Type B pancreatic cell (in vitro differentiated cells): Measurements from ENCODE around the gene STK33. TPM values are rescaled to one million over a fixed set of nuclear protein-coding genes. Genes with fewer than 3 reads are reported as not detected.

Experiments used
- DNase-seq: peaks from one replicate; pipeline ENCODE4 v3.0.0; 2021; ENCODE audit warnings: mixed read lengths; ENCODE audit not compliant: unreplicated experiment; ENCODE audit errors: extremely low spot score
- H3K27ac Mint-ChIP-seq: 2 replicates; pipeline ENCODE4 v1.8.0; 2021; ENCODE audit warnings: mild to moderate bottlenecking, mixed read lengths
- H3K27me3 Mint-ChIP-seq: 2 replicates; pipeline ENCODE4 v1.8.0; 2021; ENCODE audit warnings: mixed read lengths
- H3K36me3 Mint-ChIP-seq: 2 replicates; pipeline ENCODE4 v1.8.0; 2021; ENCODE audit warnings: mixed read lengths
- H3K4me1 Mint-ChIP-seq: one replicate; pipeline ENCODE4 v1.8.0; 2021; ENCODE audit warnings: mixed read lengths; ENCODE audit not compliant: unreplicated experiment
- H3K4me3 Mint-ChIP-seq: 2 replicates; pipeline ENCODE4 v1.8.0; 2021; ENCODE audit warnings: mild to moderate bottlenecking, mixed read lengths
- H3K9me3 Mint-ChIP-seq: 2 replicates; pipeline ENCODE4 v1.8.0; 2021; ENCODE audit warnings: mixed read lengths
- total RNA-seq: library from RNA; stranded (reverse); gene quantifications from 2 replicates; pipeline ENCODE4 v1.2.1, GENCODE V29; 2021; ENCODE audit warnings: low replicate concordance
- TF ChIP-seq, protein P1 (sequence below): fragments of 200-600 bp; sonication (generic); conservative IDR thresholded peaks from 2 replicates; pipeline ENCODE4 v1.5.0; 2021; ENCODE audit warnings: antibody characterized with exemption, mild to moderate bottlenecking

Gene STK33
- total RNA-seq, 1 donor from 2014 or later: 20.3 TPM

- no peak overlapping the region for H3K27ac Mint-ChIP-seq
Observed at GRCh38 chr11:8381343-8381742, 212.7 kb downstream of the STK33 start.

DNA sequence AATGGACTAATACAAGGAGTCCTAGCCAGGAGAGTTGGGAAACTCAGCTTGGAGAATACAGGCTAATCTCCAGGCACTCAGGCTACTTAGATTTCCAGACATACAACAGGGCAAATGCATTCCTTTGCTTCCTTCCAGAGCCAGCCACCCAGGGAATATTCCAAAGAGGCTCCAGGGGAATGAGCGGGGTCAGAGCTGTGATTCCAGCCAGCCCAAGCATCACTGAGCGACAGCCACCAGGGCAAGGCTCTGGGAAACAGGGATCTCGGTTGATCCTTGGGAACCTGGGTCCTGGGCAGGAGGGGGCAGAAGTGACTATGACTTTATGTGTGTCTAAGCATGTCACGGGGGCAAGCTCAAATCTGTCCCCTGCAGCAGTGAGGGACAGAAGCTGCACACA, 218.1 kb downstream of the STK33 start:
- Mint-ChIP-seq H3K4me3 (no peak overlapping the region), H3K27ac (no peak overlapping the region), H3K27me3 (peaks cover 5% of the 10 kb centered on the region), H3K4me1 (no peaks in the 10 kb centered on the region), H3K36me3 (no peaks in the 10 kb centered on the region), H3K9me3 (no peaks in the 10 kb centered on the region)
- TF ChIP-seq, protein P1, sequence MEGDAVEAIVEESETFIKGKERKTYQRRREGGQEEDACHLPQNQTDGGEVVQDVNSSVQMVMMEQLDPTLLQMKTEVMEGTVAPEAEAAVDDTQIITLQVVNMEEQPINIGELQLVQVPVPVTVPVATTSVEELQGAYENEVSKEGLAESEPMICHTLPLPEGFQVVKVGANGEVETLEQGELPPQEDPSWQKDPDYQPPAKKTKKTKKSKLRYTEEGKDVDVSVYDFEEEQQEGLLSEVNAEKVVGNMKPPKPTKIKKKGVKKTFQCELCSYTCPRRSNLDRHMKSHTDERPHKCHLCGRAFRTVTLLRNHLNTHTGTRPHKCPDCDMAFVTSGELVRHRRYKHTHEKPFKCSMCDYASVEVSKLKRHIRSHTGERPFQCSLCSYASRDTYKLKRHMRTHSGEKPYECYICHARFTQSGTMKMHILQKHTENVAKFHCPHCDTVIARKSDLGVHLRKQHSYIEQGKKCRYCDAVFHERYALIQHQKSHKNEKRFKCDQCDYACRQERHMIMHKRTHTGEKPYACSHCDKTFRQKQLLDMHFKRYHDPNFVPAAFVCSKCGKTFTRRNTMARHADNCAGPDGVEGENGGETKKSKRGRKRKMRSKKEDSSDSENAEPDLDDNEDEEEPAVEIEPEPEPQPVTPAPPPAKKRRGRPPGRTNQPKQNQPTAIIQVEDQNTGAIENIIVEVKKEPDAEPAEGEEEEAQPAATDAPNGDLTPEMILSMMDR: no peak
- DNase-seq: no peak

More at GRCh38 chr11:8381343-8381742, 212.7 kb downstream of the STK33 start:
- Mint-ChIP-seq H3K36me3 (no peaks in the 10 kb centered on the region), H3K27me3 (peaks cover 3% of the 10 kb centered on the region), H3K4me1 (peaks cover 8% of the 10 kb centered on the region), H3K4me3 (no peak overlapping the region), H3K9me3 (no peaks in the 10 kb centered on the region)
- no peak for DNase-seq
- TF ChIP-seq, protein P1: no peak

- H3K9me3 Mint-ChIP-seq: no peaks in the 10 kb centered on the region
- peaks cover 5% of the 10 kb centered on the region for H3K27me3 Mint-ChIP-seq
- H3K4me1 Mint-ChIP-seq: no peaks in the 10 kb centered on the region
- no peak overlapping the region for H3K27ac Mint-ChIP-seq
- H3K4me3 Mint-ChIP-seq: no peak overlapping the region
- DNase-seq: no peak
- TF ChIP-seq, protein P1: no peak
- no peaks in the 10 kb centered on the region for H3K36me3 Mint-ChIP-seq
Observed at GRCh38 chr11:8375460-8375859, 218.6 kb downstream of the STK33 start.

- Mint-ChIP-seq H3K4me1 (no peaks in the 10 kb centered on the region), H3K4me3 (no peak overlapping the region), H3K27ac (no peak overlapping the region), H3K27me3 (peaks cover 5% of the 10 kb centered on the region), H3K36me3 (no peaks in the 10 kb centered on the region), H3K9me3 (no peaks in the 10 kb centered on the region)
- TF ChIP-seq, protein P1: no peak
- no peak for DNase-seq
Observed at GRCh38 chr11:8374716-8375115, 219.3 kb downstream of the STK33 start.

DNA sequence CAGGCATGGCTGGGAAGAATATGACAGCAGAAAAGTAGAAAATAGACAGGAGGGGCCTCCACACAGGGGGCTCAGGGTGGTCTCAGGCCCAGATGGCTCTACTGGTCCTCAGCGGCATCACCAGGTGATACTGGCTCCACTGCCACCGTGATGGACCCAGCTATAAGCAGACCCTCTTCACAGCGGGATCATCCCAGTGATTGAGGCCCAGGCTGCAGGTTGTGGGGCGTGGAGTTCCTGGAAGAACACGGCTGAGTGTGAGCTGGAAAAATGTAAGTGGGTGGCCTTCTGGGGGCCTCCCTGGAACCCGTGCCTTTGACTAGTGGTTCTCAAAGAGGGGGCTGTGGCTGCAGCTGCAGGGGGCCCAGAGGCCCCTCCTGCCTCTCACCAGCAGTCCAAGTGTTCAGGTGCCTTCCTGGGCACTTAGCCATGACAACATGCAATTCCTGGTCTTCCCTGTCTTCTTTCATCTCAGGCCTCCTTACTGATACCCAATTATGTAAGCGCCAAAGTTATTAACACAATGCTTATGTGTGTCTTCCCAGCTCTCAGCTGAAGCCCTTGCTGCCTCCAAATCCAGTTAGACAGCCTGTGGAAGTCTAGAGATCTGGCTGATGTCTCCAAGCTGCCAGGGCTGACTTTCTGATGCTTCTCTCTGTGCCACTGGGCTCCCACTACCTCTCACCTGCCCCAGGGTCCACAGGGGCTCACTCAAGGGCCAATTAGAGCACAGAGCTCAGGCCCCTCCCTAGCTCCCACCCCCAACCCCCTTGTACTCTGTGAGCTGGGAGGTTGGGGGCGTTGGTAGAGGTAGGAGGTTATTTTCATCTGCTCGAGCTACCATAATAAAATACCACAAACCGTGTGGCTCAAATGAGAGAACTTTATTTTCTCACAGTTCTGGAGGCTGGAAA, 220.3 kb downstream of the STK33 start:
- TF ChIP-seq, protein P1: no peak
- Mint-ChIP-seq H3K9me3 (no peaks in the 10 kb centered on the region), H3K36me3 (no peaks in the 10 kb centered on the region), H3K4me3 (no peak overlapping the region), H3K27ac (no peak overlapping the region), H3K27me3 (peaks cover 5% of the 10 kb centered on the region), H3K4me1 (peaks cover 2% of the 10 kb centered on the region)
- DNase-seq: peak; percentile 58
